HG03025 (cell line): ENCODE results near the gene SLC12A2.
A peak's percentile ranks its signal among the peaks of the same experiment; 100 is the strongest.

Experiments
- ATAC-seq: cut with Tn5 transposase; IDR thresholded peaks from one replicate; pipeline ENCODE4 v1.9.1; 2021; ENCODE audit warnings: mild to moderate bottlenecking, moderate library complexity; ENCODE audit not compliant: unreplicated experiment, low FRiP score

The SLC12A2 gene

DNA sequence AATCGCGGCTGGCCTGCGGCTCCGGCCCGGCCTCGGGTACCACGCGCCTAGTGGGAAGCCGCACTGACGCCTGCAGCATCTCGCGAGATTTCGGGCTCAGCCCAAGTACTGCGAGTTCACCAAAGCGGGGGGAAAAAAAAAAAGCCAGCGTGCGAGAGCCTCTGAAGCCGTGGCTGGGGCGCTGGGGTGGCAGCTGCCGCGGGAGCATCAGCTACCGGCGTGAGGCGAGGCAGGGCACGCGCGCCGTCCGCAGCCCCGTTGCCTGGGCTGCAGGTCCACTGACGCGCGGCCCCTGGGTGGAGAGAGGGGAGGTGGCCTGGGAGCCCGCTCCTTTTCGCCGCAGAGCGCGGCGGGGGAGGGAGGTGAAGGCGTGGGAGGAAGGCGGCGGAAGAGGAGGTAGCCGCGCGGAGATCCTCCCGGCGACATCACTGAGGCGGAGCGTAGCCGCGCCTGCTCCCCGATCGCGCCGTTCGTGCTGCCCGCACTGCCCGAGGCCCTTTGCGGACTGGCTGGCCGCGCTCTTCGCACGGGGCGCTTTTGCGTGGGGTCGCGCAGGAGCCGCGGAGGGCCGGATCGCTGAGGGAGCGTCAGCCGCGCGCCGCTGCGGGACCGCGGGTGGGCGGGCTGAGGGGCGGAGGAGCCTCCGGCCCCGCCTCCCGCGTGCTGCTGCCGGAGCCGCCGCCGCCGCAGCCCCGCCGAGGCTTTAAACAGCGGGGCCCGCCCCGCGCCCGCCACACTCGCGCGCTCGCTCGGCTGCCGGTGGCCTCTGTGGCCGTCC is at the start of gene SLC12A2:
Gene SLC12A2, plus strand, starts transcription at position 734 of the 778 bp plus-strand sequence. CDS start 189 bp downstream, outside the sequence.
- ATAC-seq = peak; percentile 63

DNA sequence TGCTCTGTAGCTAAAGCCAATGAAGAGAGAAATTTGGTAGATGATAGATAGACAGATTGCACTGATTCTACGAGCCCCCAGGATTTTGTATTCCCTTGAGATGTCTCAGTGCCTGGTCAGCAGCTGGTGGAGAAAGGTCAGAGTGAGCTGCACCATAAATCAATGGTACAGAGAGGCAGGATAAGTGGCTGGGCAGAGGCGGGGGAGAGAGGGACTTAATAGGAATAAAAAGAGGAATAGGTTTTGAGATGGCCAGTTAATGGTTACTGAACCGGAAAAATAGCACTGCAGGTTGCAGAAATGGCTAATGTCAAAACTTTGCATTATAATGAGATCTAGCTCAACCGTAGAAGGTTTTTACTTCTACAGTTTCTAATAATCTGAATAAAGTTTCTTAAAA is 47.9 kb upstream of the SLC12A2 start:
- ATAC-seq = no peak

DNA sequence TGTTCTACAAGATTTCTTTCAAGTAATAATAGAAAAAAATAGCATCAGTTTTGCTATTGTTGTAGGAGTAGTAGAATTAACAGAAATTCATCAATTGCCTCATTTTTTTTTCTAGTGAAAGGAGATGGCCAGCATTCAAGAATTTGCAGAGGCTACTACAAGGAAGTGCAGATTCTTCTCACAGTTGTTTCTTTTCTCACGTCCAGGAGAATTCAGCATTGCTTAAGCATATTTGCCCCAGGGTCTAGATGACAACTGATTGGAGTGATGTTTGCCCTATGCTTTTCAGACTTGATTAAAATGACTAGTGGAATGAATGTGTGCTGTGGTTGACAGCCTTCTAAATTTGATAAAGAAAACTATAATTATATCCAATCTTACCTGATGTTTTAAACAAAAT is 46.6 kb upstream of the SLC12A2 start:
- no peak for ATAC-seq

DNA sequence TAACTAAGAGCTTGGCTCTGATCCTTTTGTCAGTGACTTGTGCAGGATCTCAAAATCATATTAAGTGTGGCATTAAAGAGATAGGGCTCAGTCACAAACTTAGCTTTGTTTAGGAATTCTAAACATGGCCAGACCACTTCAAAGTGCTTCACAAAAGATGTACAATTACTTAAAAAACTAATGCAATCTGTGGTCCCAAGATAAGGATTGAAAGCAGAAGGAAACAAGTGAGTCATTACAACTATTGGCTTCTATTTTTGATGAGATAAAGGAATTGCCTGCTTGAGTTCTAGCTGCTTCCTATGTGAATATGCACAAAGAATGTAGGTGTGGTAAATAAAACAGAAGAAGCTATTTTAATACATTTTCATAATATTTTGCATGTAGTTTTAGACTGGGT is 44.9 kb upstream of the SLC12A2 start:
- ATAC-seq = no peak

DNA sequence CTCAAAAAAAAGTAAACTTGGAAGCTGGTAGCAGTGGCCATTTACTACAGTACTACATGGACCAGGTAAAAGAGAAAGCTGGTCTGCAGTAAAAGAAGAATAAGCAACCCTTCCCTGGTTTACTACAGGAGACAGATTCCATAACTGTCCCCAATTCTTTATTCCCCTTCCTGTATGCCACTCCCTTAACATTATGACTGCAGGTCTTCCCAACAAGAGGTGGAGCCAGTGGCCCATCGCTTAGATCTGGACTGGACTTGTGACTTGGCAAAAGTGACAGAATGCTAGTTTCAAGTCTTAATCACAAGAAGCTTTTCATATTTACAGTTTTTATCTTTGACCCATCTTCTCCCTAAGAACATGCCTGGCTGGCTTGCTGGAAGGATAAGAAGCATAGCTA is 42.6 kb upstream of the SLC12A2 start:
- ATAC-seq = no peak

DNA sequence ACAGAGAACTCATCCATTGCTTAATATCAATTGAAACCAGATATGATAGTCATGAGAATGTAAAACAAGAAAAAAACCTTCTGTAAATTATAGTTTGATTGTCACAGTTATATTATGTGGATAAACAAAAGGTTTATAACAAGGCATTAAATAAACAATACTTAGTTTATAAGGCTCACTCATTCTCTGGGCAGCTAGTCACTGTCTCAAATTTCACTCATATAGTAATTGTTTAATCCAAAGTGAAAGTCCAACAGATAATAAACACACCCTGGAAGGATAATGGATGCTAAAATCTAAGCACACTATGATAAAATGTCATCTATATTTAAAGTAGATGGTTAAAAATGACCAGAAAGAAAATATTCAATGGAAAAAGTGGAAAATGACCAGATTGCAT is 30.8 kb upstream of the SLC12A2 start:
- no peak for ATAC-seq

DNA sequence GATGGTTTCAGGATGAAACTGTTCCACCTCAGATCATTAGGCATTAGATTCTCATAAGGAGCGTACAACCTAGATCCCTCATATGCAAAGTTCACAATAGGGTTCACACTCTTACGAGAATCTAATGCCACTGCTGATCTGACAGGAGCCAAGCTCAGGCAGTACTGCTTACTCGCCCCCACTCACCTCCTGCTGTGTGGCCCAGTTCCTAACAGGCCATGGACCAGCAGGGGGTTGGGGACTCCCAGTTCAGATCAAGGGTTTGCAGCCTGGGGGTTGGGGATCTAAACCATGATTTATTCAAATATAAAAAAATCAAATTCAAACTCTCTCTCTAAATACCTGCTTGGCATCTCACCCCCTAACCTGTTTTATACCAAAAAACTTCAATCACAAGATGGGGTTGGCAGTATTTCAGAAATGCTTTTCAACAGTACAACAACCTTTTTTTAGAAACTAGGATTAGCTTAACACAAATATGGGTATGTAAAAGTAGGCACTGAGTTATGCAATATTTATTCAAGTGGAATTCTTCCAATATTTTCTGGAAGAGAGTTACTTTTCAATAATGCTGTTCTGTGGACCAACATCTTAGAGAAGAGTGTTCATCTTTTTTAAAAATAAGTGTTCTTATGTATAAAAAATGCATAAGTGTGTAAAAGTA is 30.1 kb upstream of the SLC12A2 start:
- no peak for ATAC-seq

DNA sequence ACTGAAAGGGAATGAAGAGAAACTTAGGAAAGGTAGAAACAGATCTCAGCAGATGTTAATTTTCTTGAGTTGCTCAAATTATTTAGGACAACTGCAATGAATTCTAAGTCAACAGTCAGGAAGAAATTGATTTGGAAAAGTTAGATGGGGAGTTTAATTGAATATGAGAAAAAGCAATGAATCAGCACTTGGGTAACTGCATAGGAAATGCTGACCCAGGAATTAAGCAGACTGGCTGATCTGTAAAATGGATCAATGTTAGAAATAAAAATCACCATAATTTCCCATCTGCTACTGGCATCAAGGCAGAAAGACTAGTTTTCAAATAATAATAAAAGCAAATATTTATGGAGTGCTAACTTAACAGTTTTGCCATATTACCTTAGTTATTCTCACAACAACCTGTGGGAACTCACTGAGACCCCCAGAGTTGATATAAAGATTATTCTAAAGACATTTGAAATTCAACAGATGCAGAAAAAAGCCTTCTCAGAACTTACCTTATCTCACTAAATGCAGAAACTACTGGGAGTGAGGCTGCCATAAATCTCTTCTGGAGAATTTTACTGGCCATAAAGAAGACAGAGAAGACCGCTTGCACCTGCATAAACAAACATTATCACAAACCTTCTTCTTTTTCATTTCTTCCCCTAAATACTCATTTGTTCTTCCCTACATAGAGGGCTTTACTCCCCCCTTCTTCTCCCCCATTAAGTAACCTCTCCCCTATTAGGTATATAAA is 22.8 kb upstream of the SLC12A2 start:
- no peak for ATAC-seq

DNA sequence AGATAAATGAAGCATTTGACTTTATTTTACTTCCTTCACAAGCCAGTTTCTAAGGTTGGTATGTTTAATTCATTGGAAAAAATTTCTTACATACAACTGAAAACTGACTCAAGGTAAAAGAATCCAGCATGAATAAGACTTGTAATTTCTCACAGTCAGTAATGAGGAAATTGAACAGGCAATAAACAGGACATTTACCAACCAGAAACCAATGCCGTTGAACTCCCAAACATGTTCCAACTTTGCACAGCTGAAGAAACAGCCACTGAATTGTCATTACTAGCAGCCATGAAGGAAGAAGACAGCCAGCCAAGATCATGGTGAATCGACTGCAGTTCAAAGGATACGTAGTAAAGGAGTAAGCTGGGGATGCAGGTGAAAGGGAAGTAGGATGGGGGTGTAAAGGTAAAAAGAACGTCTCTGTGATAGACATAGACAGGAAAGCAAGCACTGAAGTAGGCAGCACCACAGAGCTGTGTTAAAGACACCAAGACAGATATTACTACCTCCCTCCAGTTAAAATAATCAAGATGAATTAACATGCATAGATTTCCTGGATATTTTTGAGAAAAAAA is 21.3 kb upstream of the SLC12A2 start:
- no peak for ATAC-seq

DNA sequence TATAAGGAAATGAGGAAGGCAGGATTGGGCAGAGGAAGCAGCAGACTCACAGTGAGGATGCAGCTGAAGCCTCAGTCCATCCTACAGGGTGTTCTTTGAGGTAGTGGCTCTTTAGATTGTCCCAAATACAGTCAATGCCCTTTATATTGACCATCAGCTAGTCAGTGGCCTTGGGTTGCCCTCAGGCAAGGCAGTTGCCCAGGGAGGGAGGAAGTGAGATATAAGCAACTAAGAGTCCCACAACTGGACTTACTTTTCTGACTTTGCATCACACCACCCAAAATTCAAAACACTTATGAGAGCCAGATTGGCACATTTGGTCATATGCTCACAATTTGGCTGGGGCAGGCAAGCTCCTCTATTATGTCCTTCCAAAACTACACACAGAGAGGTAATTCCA is 9.4 kb upstream of the SLC12A2 start:
- no peak for ATAC-seq

DNA sequence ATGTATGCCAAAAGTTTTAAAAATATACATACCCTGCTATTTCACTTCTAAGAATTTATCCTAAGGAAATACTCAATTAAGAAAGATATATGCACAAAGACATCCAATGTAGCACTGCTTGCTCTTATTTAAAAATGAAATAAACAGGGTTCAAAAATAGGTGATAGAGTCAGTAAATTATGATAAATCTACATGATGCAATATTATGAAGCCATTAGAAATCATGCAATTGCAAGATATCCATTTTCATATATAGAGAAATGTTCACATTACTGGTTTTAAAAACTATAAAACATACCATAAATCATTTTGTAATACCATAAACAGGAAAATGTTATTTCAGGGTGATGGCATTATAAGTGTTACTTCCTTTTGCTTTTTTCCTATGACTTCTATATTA is 8.6 kb upstream of the SLC12A2 start:
- no peak for ATAC-seq

DNA sequence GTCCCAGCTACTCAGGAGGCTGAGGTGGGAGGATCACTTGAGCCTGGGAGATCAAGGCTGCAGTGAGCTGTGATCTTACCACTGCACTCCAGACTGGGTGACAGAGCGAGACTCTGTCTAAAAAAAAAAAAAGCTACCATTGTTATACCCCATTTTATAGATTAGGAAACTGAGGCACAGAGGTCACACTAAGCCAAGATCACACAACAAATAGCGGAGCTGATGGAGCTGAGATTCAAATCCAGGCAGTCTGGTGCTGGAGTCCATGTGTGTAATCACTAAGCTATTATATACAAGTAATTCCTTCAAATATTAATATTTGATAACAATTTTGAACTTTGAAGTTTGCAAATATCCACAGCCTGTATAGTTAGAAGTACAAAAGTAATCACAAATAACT is 6.0 kb upstream of the SLC12A2 start:
- no peak for ATAC-seq

DNA sequence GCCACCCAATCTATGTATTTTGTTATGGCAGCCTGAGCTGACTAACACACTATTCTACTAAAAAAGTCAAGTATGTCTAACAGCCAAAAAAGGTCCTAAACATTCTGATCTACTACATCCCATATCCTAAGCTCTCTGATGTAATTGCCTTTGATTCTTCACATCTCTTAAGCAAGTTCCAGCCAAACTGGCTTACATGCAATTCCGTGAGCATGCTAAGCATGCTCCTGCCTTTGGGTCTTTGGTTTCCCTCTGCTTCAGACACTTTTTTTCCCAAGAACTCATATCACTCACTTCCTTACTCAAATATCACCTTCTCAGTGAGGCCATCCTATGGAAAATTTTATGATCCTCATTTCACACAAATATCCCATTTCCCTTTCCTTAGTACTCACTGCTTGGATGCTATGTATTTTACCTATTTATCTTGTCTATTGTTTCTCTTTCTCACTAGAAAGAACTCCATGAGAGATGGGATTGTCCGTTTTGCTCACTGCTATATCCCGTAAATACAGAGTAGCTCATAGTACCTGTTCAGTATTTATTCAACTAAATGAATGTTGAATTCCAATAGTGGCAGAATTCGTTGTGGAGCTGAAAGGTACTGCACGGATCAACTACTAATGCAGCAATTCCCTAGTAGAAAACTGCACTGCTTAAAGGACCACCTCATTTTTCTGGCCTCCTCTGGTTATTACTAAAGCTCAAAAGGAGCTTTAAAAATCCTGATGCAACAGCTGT is 2.3 kb upstream of the SLC12A2 start:
- ATAC-seq = no peak

DNA sequence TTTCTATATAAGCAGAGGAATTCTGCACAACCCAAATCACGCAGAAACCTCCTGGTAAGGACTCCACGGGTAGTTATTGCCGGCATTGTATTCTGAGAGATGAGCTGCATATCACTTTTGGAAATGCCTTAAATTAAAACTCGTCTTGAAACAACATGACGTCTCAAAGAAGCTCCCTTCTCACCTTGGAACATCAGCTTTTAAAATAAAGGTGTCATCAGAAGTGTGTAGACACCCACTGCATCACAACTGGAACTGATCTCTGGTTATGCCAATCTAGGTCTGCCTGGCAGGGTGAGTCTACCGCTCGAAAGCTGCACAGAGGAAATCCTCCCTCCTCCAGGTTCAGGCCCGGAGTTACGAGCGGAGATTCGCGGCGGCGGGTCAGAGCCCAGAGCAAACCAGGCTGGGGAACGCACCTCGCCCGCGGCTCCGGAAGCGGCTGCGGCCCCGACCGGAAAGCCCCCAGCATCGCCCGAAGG is 974 bp upstream of the SLC12A2 start:
- ATAC-seq = peak; percentile 15

DNA sequence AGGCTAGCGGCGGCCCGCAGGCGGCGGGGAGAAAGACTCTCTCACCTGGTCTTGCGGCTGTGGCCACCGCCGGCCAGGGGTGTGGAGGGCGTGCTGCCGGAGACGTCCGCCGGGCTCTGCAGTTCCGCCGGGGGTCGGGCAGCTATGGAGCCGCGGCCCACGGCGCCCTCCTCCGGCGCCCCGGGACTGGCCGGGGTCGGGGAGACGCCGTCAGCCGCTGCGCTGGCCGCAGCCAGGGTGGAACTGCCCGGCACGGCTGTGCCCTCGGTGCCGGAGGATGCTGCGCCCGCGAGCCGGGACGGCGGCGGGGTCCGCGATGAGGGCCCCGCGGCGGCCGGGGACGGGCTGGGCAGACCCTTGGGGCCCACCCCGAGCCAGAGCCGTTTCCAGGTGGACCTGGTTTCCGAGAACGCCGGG is 253 bp downstream of the SLC12A2 start:
- ATAC-seq = peak; percentile 31

DNA sequence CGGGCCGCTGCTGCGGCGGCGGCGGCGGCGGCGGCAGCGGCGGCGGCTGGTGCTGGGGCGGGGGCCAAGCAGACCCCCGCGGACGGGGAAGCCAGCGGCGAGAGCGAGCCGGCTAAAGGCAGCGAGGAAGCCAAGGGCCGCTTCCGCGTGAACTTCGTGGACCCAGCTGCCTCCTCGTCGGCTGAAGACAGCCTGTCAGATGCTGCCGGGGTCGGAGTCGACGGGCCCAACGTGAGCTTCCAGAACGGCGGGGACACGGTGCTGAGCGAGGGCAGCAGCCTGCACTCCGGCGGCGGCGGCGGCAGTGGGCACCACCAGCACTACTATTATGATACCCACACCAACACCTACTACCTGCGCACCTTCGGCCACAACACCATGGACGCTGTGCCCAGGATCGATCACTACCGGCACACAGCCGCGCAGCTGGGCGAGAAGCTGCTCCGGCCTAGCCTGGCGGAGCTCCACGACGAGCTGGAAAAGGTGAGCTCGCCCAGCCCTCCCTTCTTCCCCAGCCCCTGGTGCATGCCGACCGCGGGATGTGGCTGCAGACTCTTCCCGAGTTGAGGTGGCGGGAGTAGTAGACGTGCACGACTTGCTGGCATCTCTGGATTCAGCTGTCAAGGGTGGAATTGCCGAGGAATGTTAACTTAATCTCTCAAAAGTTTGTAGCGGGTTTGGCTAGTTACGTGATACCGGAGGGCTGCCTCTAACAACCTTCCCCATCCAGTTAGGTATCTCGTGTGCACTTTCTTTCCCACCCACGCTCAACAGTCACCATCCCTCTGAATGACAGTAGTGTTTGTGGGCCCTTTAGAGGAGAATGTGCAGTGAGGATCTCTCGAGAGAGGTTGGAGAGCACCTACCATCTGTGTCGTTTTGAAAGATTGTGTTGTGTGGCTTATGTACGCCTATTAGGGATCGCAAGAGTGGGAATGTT is 932 bp downstream of the SLC12A2 start:
- ATAC-seq = peak; percentile 13

DNA sequence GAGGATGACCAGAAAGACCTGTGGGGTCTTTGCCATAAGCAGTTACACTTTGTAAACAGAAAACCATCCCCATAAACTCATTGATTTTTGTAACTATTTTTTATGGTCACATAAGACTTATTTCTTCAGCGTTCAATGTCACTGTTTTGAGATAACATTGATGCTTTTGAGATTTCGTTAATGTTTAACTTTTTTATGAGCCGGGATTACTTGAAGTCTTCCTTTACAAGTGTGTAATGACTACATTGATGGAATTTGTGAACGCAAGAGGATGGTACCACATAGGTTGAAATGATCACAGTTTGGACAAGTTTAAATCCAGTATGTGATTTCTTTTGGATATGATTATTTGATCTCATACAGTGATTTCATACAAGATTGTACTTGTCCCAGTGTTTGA is 1.8 kb downstream of the SLC12A2 start:
- ATAC-seq = no peak

DNA sequence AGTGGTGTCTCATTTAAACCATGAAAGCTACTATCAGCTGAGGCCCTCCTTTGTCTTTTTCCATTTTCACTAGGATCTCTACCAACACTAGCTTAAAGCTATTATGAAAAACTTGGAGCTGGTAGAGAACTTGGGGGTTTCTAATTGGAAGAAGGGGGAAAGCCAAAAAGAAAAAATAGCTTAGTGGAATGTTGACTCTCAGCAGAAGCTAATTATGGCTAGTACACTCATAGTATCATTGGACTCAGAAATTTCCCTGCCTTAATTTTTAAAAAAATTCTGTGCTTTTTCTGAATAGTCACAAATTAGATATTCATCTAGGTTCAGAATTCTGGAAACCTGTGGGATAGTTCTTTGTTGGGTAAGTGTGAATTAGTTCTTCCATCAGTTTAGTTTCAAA is 8.0 kb downstream of the SLC12A2 start:
- ATAC-seq = no peak

DNA sequence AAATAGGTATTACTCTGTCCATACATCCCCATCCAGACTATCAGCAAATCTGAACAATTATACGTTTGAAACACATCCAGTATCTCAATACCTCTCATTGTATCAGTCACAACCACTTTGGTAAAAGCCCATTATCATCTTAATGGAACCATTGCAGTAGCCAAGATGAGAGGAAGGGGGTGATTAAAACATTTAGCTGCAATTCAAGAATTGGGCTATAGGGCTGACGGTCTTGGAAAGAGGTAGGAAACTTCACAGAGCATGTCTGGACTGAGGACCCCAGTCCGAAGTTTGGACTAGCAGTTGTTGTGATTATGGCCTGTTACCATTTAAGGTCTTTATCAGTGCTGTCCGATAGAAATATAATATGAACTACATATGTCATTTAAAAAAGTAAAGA is 8.6 kb downstream of the SLC12A2 start:
- no peak for ATAC-seq
